Breast epithelium (tissue), 4 donors: Measurements from ENCODE around the gene PDE4D. TPM values are rescaled to one million over a fixed set of nuclear protein-coding genes. Genes with fewer than 3 reads are reported as not detected.
"Not testable (repeated sequence)": the region's sequence is repeated elsewhere in the genome, so short reads cannot be mapped to it uniquely, and the experiment has no call there.

Experiments used
- DNase-seq, 2 donors: peaks; one replicate each; pipeline ENCODE4 v3.0.0-alpha.2; 2019; ENCODE audit warnings: low spot score in 2 of 2
- H3K27ac ChIP-seq, 2 donors: fragments of 200-600 bp; sonication (generic) in 1 of 2; one replicate each; pipeline ENCODE4 v1.5.1; 2016 to 2019; ENCODE audit warnings: mild to moderate bottlenecking in 1 of 2
- H3K27me3 ChIP-seq, 2 donors: fragments of 200-600 bp; sonication (generic) in 1 of 2; one replicate each; pipeline versions ENCODE4 v1.5.1 to v1.6.0; 2017 to 2019; ENCODE audit warnings: control low read depth in 1 of 2, mild to moderate bottlenecking in 1 of 2
- H3K36me3 ChIP-seq: fragments of 200-600 bp; one replicate; pipeline ENCODE4 v1.5.1; 2019
- H3K4me1 ChIP-seq, 2 donors: fragments of 200-600 bp; sonication (generic); one replicate each; pipeline ENCODE4 v1.5.1; 2016 to 2019; ENCODE audit warnings: control low read depth in 1 of 2
- H3K4me3 ChIP-seq, 3 donors: fragments of 200-600 bp; sonication (generic); 1 replicate in 2 of 3; 2 replicates in 1 of 3; pipeline ENCODE4 v1.5.1; 2016 to 2019; ENCODE audit warnings: mild to moderate bottlenecking in 3 of 3, moderate library complexity in 2 of 3
- H3K9me3 ChIP-seq, 2 donors: fragments of 200-600 bp; sonication (generic) in 1 of 2; one replicate each; pipeline ENCODE4 v1.5.1; 2016 to 2019; ENCODE audit warnings: control low read depth in 1 of 2
- POLR2A ChIP-seq: fragments of 450-650 bp; IDR thresholded peaks from one replicate; pipeline ENCODE4 v1.6.1; 2016; ENCODE audit warnings: antibody characterized with exemption, mild to moderate bottlenecking, moderate library complexity
- POLR2AphosphoS5 ChIP-seq, 3 donors: sonication (generic); formaldehyde crosslinking; IDR thresholded peaks; one replicate each; pipeline ENCODE4 v1.6.1; 2017; ENCODE audit warnings: antibody characterized with exemption in 3 of 3
- intact Hi-C: fragments of 100-400 bp; cut with DNase I; formaldehyde crosslinking; loops from one replicate; pipeline ENCODE4 v1.15.1; 2023; ENCODE audit warnings: low total_unique reads
- total RNA-seq, 3 donors: library from RNA; depleted of rRNA; stranded (reverse); fragments of >200 nt; gene quantifications; one replicate each; pipeline ENCODE4 v1.1.0, GENCODE V29; 2016
- TF ChIP-seq, protein P1 (sequence below), 3 donors: fragments of 450-650 bp; IDR thresholded peaks; one replicate each; pipeline ENCODE4 v1.5.1; 2016 to 2017; ENCODE audit warnings: antibody characterized with exemption in 3 of 3, mild to moderate bottlenecking in 3 of 3, moderate library complexity in 3 of 3

Gene PDE4D
- total RNA-seq, 3 donors from 2014 or later: 14.4 to 37.4 (median 28.2) TPM

DNA sequence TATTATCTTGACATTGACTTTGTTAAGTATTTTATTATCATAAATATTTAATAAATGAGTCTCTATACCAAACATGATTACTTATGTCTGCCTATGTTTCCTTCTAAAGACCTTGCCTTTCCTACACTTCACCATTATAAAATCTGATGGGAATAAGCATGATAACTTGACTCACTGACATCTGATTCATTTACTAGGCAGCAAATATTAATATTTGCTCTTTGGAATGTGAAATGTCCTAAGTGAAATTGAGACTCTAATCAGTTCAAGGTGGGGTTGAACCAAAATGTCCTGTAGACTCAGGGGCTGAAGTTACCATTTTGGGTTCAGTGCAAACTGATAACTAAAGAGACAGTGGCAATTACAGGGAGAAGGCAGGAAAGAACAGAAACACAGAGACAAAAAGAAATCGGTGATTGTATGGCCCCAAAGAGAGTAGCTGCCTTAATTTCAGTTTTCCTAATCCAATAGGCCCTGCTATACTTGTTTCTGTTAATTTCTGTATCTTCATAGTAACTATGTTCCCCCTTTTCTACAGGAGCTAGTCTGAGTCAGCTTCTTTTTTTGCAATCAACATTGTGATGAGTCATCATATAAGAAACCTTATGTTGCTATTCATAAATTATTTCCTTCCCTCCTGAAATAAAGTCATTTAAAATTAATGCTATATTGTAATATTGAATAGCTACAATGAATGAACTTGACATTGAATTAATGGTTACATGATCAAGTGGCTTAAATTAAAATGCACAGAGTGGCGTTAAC is 296.8 kb downstream of the PDE4D start:
- no peak overlapping the region for H3K27ac ChIP-seq
- intact Hi-C loops: no loop called here
- H3K27me3 ChIP-seq: no peaks in the 10 kb centered on the region
- DNase-seq: no peak
- no peaks in the 10 kb centered on the region for H3K4me1 ChIP-seq
- no peaks in the 10 kb centered on the region for H3K9me3 ChIP-seq
- H3K4me3 ChIP-seq: no peak overlapping the region
- H3K36me3 ChIP-seq: no peaks in the 10 kb centered on the region
- TF ChIP-seq POLR2AphosphoS5 (IDR thresholded peaks at IDR 0.05) (no peak), POLR2A (no peak)
- TF ChIP-seq, protein P1, sequence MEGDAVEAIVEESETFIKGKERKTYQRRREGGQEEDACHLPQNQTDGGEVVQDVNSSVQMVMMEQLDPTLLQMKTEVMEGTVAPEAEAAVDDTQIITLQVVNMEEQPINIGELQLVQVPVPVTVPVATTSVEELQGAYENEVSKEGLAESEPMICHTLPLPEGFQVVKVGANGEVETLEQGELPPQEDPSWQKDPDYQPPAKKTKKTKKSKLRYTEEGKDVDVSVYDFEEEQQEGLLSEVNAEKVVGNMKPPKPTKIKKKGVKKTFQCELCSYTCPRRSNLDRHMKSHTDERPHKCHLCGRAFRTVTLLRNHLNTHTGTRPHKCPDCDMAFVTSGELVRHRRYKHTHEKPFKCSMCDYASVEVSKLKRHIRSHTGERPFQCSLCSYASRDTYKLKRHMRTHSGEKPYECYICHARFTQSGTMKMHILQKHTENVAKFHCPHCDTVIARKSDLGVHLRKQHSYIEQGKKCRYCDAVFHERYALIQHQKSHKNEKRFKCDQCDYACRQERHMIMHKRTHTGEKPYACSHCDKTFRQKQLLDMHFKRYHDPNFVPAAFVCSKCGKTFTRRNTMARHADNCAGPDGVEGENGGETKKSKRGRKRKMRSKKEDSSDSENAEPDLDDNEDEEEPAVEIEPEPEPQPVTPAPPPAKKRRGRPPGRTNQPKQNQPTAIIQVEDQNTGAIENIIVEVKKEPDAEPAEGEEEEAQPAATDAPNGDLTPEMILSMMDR (IDR thresholded peaks at IDR 0.05): no peak

DNA sequence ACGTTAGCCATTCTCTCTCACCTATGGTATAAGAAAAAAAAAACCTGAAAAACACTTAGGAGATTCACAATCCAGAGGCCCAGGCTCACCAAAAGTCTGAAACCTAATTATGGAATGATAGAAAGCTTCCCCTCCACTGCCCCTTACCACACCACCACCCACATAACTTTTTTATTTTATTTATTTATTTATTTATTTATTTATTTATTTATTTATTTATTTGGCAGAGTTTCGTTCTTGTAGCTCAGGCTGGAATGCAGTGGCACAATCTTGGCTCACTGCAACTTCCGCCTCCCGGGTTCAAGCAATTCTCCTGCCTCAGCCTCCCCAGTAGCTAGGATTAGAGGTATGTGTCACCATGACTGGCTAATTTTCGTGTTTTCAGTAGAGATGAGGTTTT is 299.4 kb downstream of the PDE4D start:
- H3K4me3 ChIP-seq, H3K27me3 ChIP-seq, DNase-seq, H3K36me3 ChIP-seq, H3K9me3 ChIP-seq, H3K27ac ChIP-seq, intact Hi-C loops, H3K4me1 ChIP-seq: not testable (repeated sequence)

DNA sequence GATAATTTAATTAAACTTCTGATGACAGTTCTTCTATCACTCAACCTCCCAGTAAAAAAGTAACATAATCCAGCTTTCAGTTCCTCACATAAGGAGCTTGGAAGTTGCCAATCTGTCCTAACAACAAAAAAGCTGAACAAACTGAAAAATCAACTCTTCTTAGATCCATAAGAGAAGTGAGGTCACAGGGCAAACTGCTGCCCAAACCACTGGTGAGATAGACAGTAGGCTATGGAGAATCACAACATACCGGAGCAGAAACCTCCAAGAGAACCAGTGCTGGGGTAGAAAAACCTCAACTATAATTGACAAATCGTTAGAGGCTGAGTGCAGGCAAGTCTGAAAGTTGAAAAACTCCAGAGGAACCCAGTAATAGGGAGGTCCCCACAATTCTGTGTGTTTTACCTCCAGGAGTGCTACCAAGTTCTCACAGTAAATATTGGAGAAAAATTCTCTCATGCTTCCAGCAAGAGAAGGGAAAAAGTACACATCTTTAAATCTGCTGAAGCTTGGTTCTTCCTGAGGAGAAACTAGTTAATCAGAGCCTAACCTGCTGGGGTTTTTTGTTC is 300.0 kb downstream of the PDE4D start:
- no peak for DNase-seq
- TF ChIP-seq, protein P1 (IDR thresholded peaks at IDR 0.05): no peak
- TF ChIP-seq POLR2AphosphoS5 (IDR thresholded peaks at IDR 0.05): no peak
- TF ChIP-seq POLR2A: no peak
- H3K4me3 ChIP-seq: no peak overlapping the region
- H3K4me1 ChIP-seq: no peaks in the 10 kb centered on the region
- H3K9me3 ChIP-seq: no peaks in the 10 kb centered on the region
- no peaks in the 10 kb centered on the region for H3K36me3 ChIP-seq
- intact Hi-C loops: no loop called here
- no peak overlapping the region for H3K27ac ChIP-seq
- no peaks in the 10 kb centered on the region for H3K27me3 ChIP-seq

DNA sequence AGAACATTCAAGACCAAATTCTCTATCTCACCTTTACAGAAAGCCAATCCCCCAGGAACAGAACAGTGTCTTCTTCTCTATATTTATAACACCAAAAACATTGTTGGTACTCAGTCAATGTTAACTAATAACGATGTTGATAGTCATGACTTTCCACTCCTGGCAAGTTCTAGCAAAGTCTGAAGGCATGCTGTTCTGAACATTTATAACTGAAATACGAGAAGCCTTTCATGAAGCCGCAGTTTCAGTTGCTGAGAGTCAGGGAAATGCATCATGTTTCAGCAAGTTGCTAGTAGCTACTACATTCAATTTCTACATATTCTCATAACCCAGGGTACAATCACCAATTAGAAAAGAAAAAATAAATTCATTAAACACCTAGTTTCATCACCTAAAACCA is 301.4 kb downstream of the PDE4D start:
- TF ChIP-seq POLR2AphosphoS5 (IDR thresholded peaks at IDR 0.05) (no peak), POLR2A (no peak)
- TF ChIP-seq, protein P1 (IDR thresholded peaks at IDR 0.05): no peak
- no peaks in the 10 kb centered on the region for H3K27me3 ChIP-seq
- H3K36me3 ChIP-seq: no peaks in the 10 kb centered on the region
- H3K9me3 ChIP-seq: no peaks in the 10 kb centered on the region
- no peak overlapping the region for H3K4me3 ChIP-seq
- intact Hi-C loops: no loop called here
- no peaks in the 10 kb centered on the region for H3K4me1 ChIP-seq
- no peak for DNase-seq
- no peak overlapping the region for H3K27ac ChIP-seq

DNA sequence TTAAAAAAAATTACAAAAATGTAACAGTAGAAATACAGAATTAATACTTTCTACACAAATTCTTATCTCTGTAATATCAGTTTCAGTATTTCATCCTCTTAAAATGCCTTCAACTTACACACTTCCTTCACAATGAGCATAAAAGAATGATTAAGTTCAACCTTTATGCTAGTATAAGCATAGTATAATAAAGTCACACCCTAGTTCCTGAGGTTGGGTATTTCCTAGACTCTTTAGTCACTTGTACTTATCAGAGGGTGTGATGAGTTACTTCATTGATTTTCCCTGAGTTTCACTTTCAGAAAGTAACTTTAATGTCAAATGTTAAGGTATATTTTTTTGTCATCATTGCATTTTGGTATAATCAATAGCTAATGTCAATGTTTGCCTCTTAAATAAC is 302.4 kb downstream of the PDE4D start:
- Histone ChIP-seq H3K4me1 (no peaks in the 10 kb centered on the region), H3K4me3 (no peak overlapping the region), H3K36me3 (no peaks in the 10 kb centered on the region), H3K27me3 (no peaks in the 10 kb centered on the region), H3K27ac (no peak overlapping the region), H3K9me3 (no peaks in the 10 kb centered on the region)
- intact Hi-C loops: no loop called here
- no peak for TF ChIP-seq POLR2AphosphoS5 (IDR thresholded peaks at IDR 0.05)
- no peak for TF ChIP-seq POLR2A
- TF ChIP-seq, protein P1 (IDR thresholded peaks at IDR 0.05): no peak
- no peak for DNase-seq
